Measurements from ENCODE around the gene TCF23. TPM values are rescaled to one million over a fixed set of nuclear protein-coding genes. Genes with fewer than 3 reads are reported as not detected.
A peak's percentile ranks its signal among the peaks of the same experiment; 100 is the strongest.

The TCF23 gene
- total RNA-seq, 1 experiment from 2014 or later = 0.13 TPM

- ATAC-seq = no peak
These were observed 22.0 kb downstream of the TCF23 start for GRCh38 chr2:27170581-27171337.

More at GRCh38 chr2:27170581-27171337, 22.0 kb downstream of the TCF23 start:
- no peak for TF ChIP-seq SMAD4 (CRISPR knock-in tag; IDR thresholded peaks at IDR 0.05)
- TF ChIP-seq USF1 (CRISPR knock-in tag; IDR thresholded peaks at IDR 0.05) = no peak
- no peak for TF ChIP-seq AR (CRISPR knock-in tag; IDR thresholded peaks at IDR 0.05)
- TF ChIP-seq NFE2L1 (CRISPR knock-in tag; IDR thresholded peaks at IDR 0.05) = no peak
- no peak for TF ChIP-seq ATF3 (CRISPR knock-in tag; conservative IDR thresholded peaks at IDR 0.05)
- no peak for TF ChIP-seq E2F5 (CRISPR knock-in tag; IDR thresholded peaks at IDR 0.05)
- no peak for TF ChIP-seq MYBL2 (CRISPR knock-in tag; IDR thresholded peaks at IDR 0.05)
- no peak for TF ChIP-seq SMAD3 (CRISPR knock-in tag; IDR thresholded peaks at IDR 0.05; ENCODE audit: borderline replicate concordance)
- TF ChIP-seq NR1H2 (CRISPR knock-in tag; IDR thresholded peaks at IDR 0.05) = no peak
- no peak for TF ChIP-seq STAT6 (CRISPR knock-in tag; conservative IDR thresholded peaks at IDR 0.05; ENCODE audit: low read depth)
- no peak for TF ChIP-seq CBFB (CRISPR knock-in tag; IDR thresholded peaks at IDR 0.05; ENCODE audit: low read depth)
- no peak for TF ChIP-seq ZNF532 (CRISPR knock-in tag; IDR thresholded peaks at IDR 0.05; ENCODE audit: borderline replicate concordance)
- TF ChIP-seq EMX1 (CRISPR knock-in tag; IDR thresholded peaks at IDR 0.05) = no peak
- no peak for TF ChIP-seq ZNF423 (CRISPR knock-in tag; IDR thresholded peaks at IDR 0.05)
- no peak for TF ChIP-seq E2F1 (CRISPR knock-in tag; IDR thresholded peaks at IDR 0.05)
- TF ChIP-seq IRF2 (CRISPR knock-in tag; IDR thresholded peaks at IDR 0.05; ENCODE audit: borderline replicate concordance, low read depth) = no peak
- no peak for TF ChIP-seq HMGXB4 (CRISPR knock-in tag; IDR thresholded peaks at IDR 0.05)
- TF ChIP-seq NFYB (CRISPR knock-in tag; conservative IDR thresholded peaks at IDR 0.05; ENCODE audit: low read depth) = no peak
- no peak for TF ChIP-seq ZNF263 (CRISPR knock-in tag; IDR thresholded peaks at IDR 0.05; ENCODE audit: low read depth)
- H3K27ac Mint-ChIP-seq = no peak overlapping the region
- H3K27me3 Mint-ChIP-seq (ENCODE audit: low read depth) = peaks cover 9% of the 10 kb centered on the region
- H3K4me1 Mint-ChIP-seq = peaks cover 17% of the 10 kb centered on the region
- ChIA-PET POLR2A (no interaction called here), CTCF (interaction anchor here (0.7 to 2.6 kb wide), 42 partner anchors 9 to 209 kb away, joined by 3 to 50 read pairs (median 6); partner anchors contain the start of genes ABHD1, ATRAID, CAD and CGREF1)
- H3K36me3 Mint-ChIP-seq = no peaks in the 10 kb centered on the region
- peak overlapping the region; percentile 58 for H3K4me3 Mint-ChIP-seq
- no peak for DNase-seq (ENCODE audit: low spot score)
- no peaks in the 10 kb centered on the region for H3K9me3 Mint-ChIP-seq
